A673 (cell line): Measurements from ENCODE around the gene GDF11. TPM values are rescaled to one million over a fixed set of nuclear protein-coding genes. Genes with fewer than 3 reads are reported as not detected.

Experiments used
- BruUV-seq: library from RNA; stranded (reverse); fragments of 400-500 nt; replicated peaks from 2 replicates; lab custom pipeline; 2021; lab: Mats Ljungman, UMichigan
- CTCF ChIA-PET: fragments of 300-600 bp; sonication (Branson Sonifier 250); formaldehyde crosslinking; loops from one replicate; lab custom pipeline; 2022; ENCODE audit warnings: antibody characterized with exemption; lab: Charles Lee
- POLR2A ChIA-PET: fragments of 300-600 bp; sonication (Branson Sonifier 250); formaldehyde crosslinking; loops from one replicate; lab custom pipeline; 2022; ENCODE audit warnings: antibody characterized with exemption; ENCODE audit not compliant: low non-redundant PET; lab: Charles Lee
- DNase-seq: peaks from one replicate; pipeline ENCODE4 v3.0.0-alpha.2; 2015; ENCODE audit warnings: low spot score
- H3K27ac ChIP-seq: fragments of 200-600 bp; sonication (generic); 2 replicates; pipeline ENCODE4 v1.5.1; 2016; ENCODE audit warnings: mixed run types, low read depth, mild to moderate bottlenecking, mixed read lengths, antibody characterized with exemption, low read length; ENCODE audit not compliant: poor library complexity, severe bottlenecking
- H3K27me3 ChIP-seq: fragments of 200-600 bp; sonication (generic); replicated peaks from 2 replicates; pipeline ENCODE4 v1.6.1; 2017; ENCODE audit warnings: mixed run types, low read depth, mild to moderate bottlenecking, mixed read lengths, antibody characterized with exemption, low read length; ENCODE audit not compliant: insufficient read depth, poor library complexity
- H3K36me3 ChIP-seq: fragments of 200-600 bp; sonication (generic); 2 replicates; pipeline ENCODE4 v1.6.1; 2016; ENCODE audit warnings: mixed run types, mild to moderate bottlenecking, mixed read lengths, antibody characterized with exemption, low read length; ENCODE audit not compliant: insufficient read depth, poor library complexity, severe bottlenecking
- H3K4me1 ChIP-seq: fragments of 200-600 bp; sonication (generic); 2 replicates; pipeline ENCODE4 v1.6.1; 2017; ENCODE audit warnings: mixed run types, mild to moderate bottlenecking, mixed read lengths, antibody characterized with exemption, low read length; ENCODE audit not compliant: insufficient read depth, poor library complexity, severe bottlenecking
- H3K4me3 ChIP-seq: fragments of 200-600 bp; sonication (generic); 2 replicates; pipeline ENCODE4 v1.5.1; 2016; ENCODE audit warnings: low read depth, mixed run types, mild to moderate bottlenecking, mixed read lengths, low read length; ENCODE audit not compliant: poor library complexity, severe bottlenecking
- H3K9me3 ChIP-seq: fragments of 200-600 bp; sonication (generic); 2 replicates; pipeline ENCODE4 v1.6.1; 2016; ENCODE audit warnings: mixed run types, low read depth, mild to moderate bottlenecking, mixed read lengths, antibody characterized with exemption, low read length; ENCODE audit not compliant: poor library complexity, severe bottlenecking
- EZH2 ChIP-seq: fragments of 200-600 bp; sonication (generic); IDR thresholded peaks from 2 replicates; pipeline ENCODE4 v1.6.1; 2017; ENCODE audit warnings: borderline replicate concordance, low read depth, mild to moderate bottlenecking, mixed read lengths, antibody characterized with exemption, low read length; ENCODE audit not compliant: poor library complexity, severe bottlenecking
- intact Hi-C: fragments of 100-400 bp; cut with micrococcal nuclease; formaldehyde crosslinking; loops from one replicate; pipeline ENCODE4 v1.10.0; 2022; ENCODE audit not compliant: unreplicated experiment
- total RNA-seq: library from RNA; stranded (reverse); gene quantifications from 2 replicates; pipeline ENCODE4 v1.2.3, GENCODE V29; 2021
- TF ChIP-seq, protein P1 (sequence below): fragments of 300-800, 200-600 bp; sonication (generic); conservative IDR thresholded peaks from 2 replicates; pipeline ENCODE4 v1.5.1; 2017; ENCODE audit warnings: low read depth, mild to moderate bottlenecking, antibody characterized with exemption, low read length, moderate library complexity, mixed read lengths

Gene GDF11
- total RNA-seq, 1 experiment from 2014 or later = 38.4 TPM

GRCh38 chr12:55711786-55712553 lies 31.0 kb upstream of the GDF11 start:
- Histone ChIP-seq H3K9me3 (no peaks in the 10 kb centered on the region), H3K36me3 (no peaks in the 10 kb centered on the region), H3K4me3 (no peak overlapping the region), H3K27me3 (no peaks in the 10 kb centered on the region), H3K27ac (no peak overlapping the region), H3K4me1 (peaks cover 12% of the 10 kb centered on the region)
- intact Hi-C loops = no loop called here
- no peak for DNase-seq
- TF ChIP-seq EZH2 = no peak
- TF ChIP-seq, protein P1, sequence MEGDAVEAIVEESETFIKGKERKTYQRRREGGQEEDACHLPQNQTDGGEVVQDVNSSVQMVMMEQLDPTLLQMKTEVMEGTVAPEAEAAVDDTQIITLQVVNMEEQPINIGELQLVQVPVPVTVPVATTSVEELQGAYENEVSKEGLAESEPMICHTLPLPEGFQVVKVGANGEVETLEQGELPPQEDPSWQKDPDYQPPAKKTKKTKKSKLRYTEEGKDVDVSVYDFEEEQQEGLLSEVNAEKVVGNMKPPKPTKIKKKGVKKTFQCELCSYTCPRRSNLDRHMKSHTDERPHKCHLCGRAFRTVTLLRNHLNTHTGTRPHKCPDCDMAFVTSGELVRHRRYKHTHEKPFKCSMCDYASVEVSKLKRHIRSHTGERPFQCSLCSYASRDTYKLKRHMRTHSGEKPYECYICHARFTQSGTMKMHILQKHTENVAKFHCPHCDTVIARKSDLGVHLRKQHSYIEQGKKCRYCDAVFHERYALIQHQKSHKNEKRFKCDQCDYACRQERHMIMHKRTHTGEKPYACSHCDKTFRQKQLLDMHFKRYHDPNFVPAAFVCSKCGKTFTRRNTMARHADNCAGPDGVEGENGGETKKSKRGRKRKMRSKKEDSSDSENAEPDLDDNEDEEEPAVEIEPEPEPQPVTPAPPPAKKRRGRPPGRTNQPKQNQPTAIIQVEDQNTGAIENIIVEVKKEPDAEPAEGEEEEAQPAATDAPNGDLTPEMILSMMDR = no peak
- BruUV-seq = no TSS peak
- ChIA-PET POLR2A (no interaction called here), CTCF (interaction anchor here (0.6 kb wide), 1 partner anchor 9 kb away, joined by 3 read pairs; no protein-coding TSS in a partner anchor)

DNA sequence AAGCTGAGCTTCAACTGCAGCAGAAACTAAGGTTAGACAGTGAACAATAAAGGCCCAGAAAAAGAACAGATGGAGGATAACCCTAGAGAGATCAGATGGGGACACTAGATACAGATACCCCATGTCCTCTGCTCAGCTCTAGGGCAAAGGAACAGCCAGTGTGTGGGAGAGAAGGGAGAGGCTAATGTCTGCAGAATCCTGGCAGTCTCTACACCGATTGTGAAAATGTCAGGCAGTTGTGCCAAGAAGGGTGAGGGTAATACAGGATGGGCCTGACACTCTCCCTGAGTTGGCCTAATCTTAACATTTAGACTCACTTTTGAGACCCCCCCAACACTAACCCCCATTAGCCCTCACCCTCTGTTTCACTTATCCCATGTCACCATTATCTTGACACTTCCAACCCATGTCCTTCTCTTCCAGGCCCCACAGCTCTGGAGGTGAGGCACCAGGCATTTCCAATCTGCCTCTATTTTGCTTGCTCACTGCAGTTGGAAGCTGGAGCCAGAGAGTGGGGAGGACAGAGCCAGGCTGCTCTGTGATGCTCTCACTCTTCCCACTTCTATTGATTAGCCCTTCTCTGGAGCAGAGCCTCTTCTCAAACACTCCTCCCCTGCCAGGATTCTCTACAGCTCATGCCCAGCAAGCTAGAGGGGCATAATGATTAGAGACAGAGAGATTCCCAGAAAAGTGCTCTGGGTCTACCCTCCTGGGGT lies 30.1 kb upstream of the GDF11 start:
- Histone ChIP-seq H3K4me3 (no peak overlapping the region), H3K36me3 (no peaks in the 10 kb centered on the region), H3K4me1 (peaks cover 21% of the 10 kb centered on the region), H3K27ac (no peak overlapping the region), H3K9me3 (no peaks in the 10 kb centered on the region), H3K27me3 (no peaks in the 10 kb centered on the region)
- BruUV-seq = no TSS peak
- ChIA-PET CTCF (no interaction called here), POLR2A (no interaction called here)
- intact Hi-C loops = no loop called here
- no peak for DNase-seq
- TF ChIP-seq EZH2 = no peak
- TF ChIP-seq, protein P1 = no peak

- Histone ChIP-seq H3K27ac (no peak overlapping the region), H3K36me3 (no peaks in the 10 kb centered on the region), H3K4me1 (peaks cover 24% of the 10 kb centered on the region), H3K4me3 (no peak overlapping the region), H3K9me3 (no peaks in the 10 kb centered on the region), H3K27me3 (no peaks in the 10 kb centered on the region)
- no TSS peak for BruUV-seq
- CTCF ChIA-PET = interaction anchor here (0.6 kb wide), 1 partner anchor 12 kb away, joined by 3 read pairs; no protein-coding TSS in a partner anchor
- POLR2A ChIA-PET = no interaction called here
- intact Hi-C loops = no loop called here
- DNase-seq = no peak
- TF ChIP-seq, protein P1 = no peak
- TF ChIP-seq EZH2 = no peak
These were observed 29.2 kb upstream of the GDF11 start for GRCh38 chr12:55713721-55714120.
